Measurements from ENCODE around the gene PLCB4. TPM values are rescaled to one million over a fixed set of nuclear protein-coding genes. Genes with fewer than 3 reads are reported as not detected.

The PLCB4 gene
- total and polyA plus RNA-seq, 12 donors, result 0.26 to 8.5 (median 2.8) TPM

DNA sequence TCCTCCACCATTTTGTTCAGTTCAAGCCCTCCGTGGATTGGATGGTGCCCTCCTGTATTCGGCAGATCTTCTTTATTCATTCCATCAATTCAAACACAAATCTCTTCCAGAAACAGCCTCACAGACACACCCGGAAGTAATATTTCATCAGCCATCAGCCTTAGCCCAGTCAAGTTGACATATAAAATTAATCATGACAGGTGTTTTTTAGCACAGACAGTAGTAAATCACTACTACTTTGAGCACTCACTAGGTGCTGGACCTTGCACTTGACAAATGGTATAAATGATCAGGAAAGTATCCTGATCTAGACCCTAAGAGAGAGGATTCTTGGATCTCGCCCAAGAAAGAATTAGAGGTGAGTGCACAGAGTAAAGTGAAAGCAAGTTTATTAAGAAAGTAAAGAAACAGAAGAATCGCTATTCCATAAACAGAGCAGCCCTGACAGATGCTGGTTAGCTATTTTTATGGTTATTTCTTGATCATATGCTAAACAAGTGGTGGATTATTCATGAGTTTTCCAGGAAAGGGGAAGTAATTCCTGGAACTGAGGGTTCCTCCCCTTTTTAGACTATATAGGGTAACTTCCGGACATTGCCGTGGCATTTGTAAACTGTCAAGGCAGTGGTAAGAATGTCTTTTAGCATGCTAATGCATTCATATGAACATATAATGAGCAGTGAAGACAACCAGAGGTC lies 250.9 kb downstream of the PLCB4 start:
- Histone ChIP-seq H3K27ac (no peak overlapping the region), H3K4me3 (no peak overlapping the region), H3K4me1 (replicated peaks in 1 of 2) (peaks cover 0 to 4% of the 10 kb centered on the region in 2 donors), H3K9me3 (replicated peaks in 1 of 3) (no peaks in the 10 kb centered on the region), H3K36me3 (replicated peaks in 1 of 2) (no peaks in the 10 kb centered on the region), H3K27me3 (no peaks in the 10 kb centered on the region)
- no peak for DNase-seq
- 64 to 68% (median 66%) methylated on average over 7 of the region's 7 CpGs for WGBS, 4 donors
- TF ChIP-seq POLR2A (IDR thresholded peaks at IDR 0.05), result no peak
- TF ChIP-seq, protein P1, sequence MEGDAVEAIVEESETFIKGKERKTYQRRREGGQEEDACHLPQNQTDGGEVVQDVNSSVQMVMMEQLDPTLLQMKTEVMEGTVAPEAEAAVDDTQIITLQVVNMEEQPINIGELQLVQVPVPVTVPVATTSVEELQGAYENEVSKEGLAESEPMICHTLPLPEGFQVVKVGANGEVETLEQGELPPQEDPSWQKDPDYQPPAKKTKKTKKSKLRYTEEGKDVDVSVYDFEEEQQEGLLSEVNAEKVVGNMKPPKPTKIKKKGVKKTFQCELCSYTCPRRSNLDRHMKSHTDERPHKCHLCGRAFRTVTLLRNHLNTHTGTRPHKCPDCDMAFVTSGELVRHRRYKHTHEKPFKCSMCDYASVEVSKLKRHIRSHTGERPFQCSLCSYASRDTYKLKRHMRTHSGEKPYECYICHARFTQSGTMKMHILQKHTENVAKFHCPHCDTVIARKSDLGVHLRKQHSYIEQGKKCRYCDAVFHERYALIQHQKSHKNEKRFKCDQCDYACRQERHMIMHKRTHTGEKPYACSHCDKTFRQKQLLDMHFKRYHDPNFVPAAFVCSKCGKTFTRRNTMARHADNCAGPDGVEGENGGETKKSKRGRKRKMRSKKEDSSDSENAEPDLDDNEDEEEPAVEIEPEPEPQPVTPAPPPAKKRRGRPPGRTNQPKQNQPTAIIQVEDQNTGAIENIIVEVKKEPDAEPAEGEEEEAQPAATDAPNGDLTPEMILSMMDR (IDR thresholded peaks at IDR 0.05), result no peak
- intact Hi-C loops (cut with DNase I), result no loop called here

- DNase-seq, result no peak
- no peaks in the 10 kb centered on the region for H3K27me3 ChIP-seq
- peaks cover 0 to 4% of the 10 kb centered on the region in 2 donors for H3K4me1 ChIP-seq (replicated peaks in 1 of 2)
- intact Hi-C loops (cut with DNase I), result no loop called here
- no peak overlapping the region for H3K4me3 ChIP-seq
- H3K27ac ChIP-seq, result no peak overlapping the region
- no peaks in the 10 kb centered on the region for H3K36me3 ChIP-seq (replicated peaks in 1 of 2)
- TF ChIP-seq POLR2A (IDR thresholded peaks at IDR 0.05), result no peak
- H3K9me3 ChIP-seq (replicated peaks in 1 of 3), result no peaks in the 10 kb centered on the region
- WGBS, 4 donors, result 83 to 90% (median 86%) methylated on average over 2 of the region's 2 CpGs
Measured at GRCh38 chr20:9321007-9321406, 252.1 kb downstream of the PLCB4 start.

GRCh38 chr20:9322661-9323060 lies 253.8 kb downstream of the PLCB4 start:
- WGBS, 4 donors, result 86 to 97% (median 95%) methylated on average over 1 of the region's 1 CpG
- intact Hi-C loops (cut with DNase I), result no loop called here
- Histone ChIP-seq H3K4me1 (replicated peaks in 1 of 2) (peaks cover 0 to 4% of the 10 kb centered on the region in 2 donors), H3K27me3 (no peaks in the 10 kb centered on the region), H3K9me3 (replicated peaks in 1 of 3) (no peaks in the 10 kb centered on the region), H3K4me3 (no peak overlapping the region), H3K27ac (no peak overlapping the region), H3K36me3 (replicated peaks in 1 of 2) (no peaks in the 10 kb centered on the region)
- TF ChIP-seq, protein P1 (IDR thresholded peaks at IDR 0.05), result no peak
- TF ChIP-seq POLR2A (IDR thresholded peaks at IDR 0.05), result no peak
- DNase-seq, result no peak

- WGBS, 4 donors, result 78 to 83% (median 81%) methylated on average over 3 to 4 of the region's 4 CpGs
- intact Hi-C loops (cut with DNase I), result no loop called here
- Histone ChIP-seq H3K4me3 (no peak overlapping the region), H3K27me3 (no peaks in the 10 kb centered on the region), H3K36me3 (replicated peaks in 1 of 2) (no peaks in the 10 kb centered on the region), H3K9me3 (replicated peaks in 1 of 3) (no peaks in the 10 kb centered on the region), H3K27ac (no peak overlapping the region), H3K4me1 (replicated peaks in 1 of 2) (peaks cover 0 to 4% of the 10 kb centered on the region in 2 donors)
- TF ChIP-seq, protein P1 (IDR thresholded peaks at IDR 0.05), result peak in 1 of 6 experiments; percentile 20
- TF ChIP-seq POLR2A (IDR thresholded peaks at IDR 0.05), result no peak
- DNase-seq, result no peak
Measured at GRCh38 chr20:9323622-9324021, 254.7 kb downstream of the PLCB4 start.

Data from adrenal gland (tissue), 12 donors.